SIG-M5 treated with dmso at 0.1 percent for 504 hours (cell line): Measurements from ENCODE around the gene VAMP2.
"Not testable (repeated sequence)": the region's sequence is repeated elsewhere in the genome, so short reads cannot be mapped to it uniquely, and the experiment has no call there.

ENCODE experiments used
- DNase-seq: peaks from one replicate; lab custom pipeline; 2025; ENCODE audit not compliant: unreplicated experiment; lab: John Stamatoyannopoulos, UW

VAMP2 gene

DNA sequence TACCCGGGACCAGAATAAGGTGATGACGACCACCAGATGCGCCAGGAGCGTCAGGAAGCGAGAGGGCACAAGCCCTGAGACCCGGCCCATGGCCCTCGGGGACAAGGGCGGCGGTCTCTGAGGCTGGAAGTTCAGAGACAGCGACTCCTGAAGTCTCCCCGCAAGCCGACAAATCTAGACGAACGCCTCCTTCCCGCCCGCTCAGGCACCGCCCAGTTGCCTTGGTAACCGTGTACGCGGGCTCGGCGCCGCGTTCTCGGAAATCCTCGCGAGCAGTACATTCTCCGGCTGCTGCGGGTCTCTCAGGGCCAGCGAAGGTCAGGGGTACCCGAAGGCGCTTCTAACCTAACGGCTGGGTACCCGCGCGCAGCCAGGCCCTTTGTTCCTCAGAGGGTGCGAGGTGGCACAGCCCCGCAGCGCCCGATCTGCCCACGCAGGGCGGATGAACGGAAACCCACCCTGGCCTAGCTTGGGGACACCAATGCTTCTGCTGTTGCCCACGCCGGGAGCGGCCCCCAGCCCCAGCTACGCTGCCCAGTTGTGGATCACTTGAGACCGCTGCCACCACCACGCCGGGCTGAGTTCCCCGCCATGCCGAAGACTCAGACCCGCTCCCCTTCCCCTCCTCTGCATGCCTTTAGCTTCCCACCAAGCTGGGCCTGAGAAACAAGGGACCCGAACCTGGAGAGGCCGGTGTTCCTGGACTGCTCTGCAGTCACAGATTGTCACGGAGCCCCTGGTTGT, 13.6 kb upstream of the VAMP2 start, which contains the start of gene TMEM107:
Gene TMEM107, minus strand, starts transcription at position 184 of the 744 bp plus-strand sequence. Its CDS starts 94 bp downstream, at position 90.
- DNase-seq: peak; percentile 88

DNA sequence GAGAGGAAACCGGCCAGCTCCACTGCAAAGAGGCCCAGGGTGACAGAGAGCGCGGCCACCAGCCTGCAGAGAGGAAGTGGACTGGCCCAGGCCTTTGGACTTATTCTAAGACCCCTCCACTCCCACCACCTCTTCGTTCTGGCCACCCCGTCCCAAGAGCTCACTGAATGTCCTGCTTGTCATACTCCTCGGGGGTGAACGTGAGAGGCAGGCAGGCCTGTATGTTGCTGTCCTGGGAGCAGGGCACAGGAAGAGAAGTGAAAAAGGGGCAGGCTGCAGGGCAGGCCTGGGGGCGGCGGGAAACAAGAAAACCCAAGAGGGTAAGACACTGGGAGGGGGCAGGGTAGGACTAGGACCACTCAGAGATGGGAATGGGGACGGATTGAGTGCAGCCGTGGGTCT, 13.0 kb upstream of the VAMP2 start:
- no peak for DNase-seq

DNA sequence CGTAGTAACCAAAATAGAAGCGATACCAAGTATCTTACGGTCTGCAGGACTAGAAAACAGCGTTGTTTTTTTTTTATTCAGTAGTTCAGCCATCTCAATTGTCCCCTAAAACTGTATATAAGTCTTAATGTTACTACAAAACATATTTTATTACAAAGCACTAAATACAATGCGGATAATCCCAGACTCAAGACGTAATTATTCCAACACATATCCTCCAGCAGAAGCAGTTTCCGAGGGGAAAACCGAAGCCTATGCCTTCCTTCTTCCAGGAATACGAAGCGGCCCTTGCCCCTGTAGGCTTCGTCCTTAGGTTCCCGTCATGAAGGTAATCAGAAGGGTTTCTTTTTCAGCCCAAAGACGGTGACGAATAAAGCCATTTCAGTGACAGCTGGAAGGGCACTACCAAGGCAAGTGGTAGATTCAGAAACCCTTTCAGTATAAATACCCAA, 11.1 kb upstream of the VAMP2 start:
- no peak for DNase-seq

DNA sequence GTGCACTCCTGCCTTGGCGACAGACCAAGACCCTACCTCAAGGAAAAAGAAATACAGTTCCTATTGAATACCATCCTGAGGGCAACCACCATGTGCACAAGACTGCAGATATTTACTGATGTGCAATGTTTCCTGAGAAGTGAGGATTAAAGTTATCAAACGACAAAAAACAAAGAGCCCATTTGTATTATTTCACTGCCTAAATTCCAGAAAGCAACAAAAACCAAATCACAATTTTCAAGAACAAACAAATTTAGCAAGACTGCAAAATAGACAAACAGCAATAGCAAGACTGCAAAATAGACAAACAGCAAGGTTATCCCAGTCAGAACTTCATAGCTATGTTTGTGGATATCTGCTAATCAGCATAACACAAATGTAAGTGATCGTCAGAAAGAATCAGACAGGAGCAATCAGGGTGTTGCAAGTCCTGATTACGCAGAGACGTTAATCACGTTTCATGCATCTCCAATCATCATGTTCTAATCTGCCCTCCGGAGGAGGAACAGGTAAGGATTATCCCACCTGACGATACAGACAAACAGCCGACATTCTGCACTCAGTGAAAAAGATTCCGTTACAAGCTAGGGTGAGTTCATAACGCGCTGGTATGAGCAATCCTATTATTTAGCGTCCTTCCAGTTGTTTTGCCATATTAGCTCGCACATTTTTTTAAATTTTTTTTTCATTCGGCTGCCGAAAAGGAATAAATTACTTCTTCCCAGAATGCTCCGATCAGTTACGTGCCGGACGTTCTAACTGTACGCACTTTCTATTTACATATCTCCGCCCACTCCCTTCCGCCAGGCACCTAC, 10.5 kb upstream of the VAMP2 start:
- DNase-seq: peak; percentile 96

GRCh38 chr17:8170186-8170585, 7.4 kb upstream of the VAMP2 start:
- not testable (repeated sequence) for DNase-seq

DNA sequence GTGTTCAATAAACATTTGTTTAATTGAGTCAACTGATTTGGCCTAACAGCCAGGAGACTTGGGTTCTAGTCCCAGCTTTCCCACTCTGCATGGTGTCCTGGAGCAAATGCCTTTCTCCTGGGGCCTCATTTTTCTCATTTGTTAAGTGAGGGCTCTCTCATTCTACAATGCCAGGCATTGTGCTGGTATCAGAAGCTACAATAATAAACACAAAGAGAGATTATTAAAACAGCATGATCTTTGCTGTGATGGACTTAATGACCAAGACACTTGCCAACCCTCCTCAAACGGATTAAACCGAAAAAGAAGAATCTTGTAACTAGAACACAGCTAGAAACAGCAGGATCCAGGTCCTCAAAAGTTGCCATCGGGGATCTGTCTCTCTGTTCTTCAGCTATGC, 4.8 kb upstream of the VAMP2 start:
- DNase-seq: no peak

DNA sequence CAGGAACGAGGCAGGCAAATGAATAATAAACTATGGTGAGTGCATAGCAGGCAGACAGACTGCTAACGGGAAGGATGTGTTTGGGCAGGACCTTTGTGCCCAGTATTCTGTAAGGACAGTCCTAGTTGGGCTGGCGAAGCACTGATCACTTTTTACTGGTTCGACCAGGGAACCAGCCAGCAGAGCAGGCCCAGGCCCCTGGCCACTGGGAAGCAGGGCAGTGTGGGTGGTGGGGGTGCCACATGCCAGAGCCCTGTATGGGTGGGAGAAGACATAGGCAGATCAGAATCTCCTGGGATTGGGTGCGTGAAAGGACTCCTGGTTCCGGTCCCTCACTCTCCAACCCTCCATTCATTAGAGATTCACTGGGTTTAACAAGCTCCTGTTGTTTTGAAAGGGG, 4.0 kb upstream of the VAMP2 start:
- DNase-seq: no peak

GRCh38 chr17:8164815-8165131, 2.0 kb upstream of the VAMP2 start:
- DNase-seq: no peak

- DNase-seq: peak; percentile 68
Observed at GRCh38 chr17:8163978-8164814, 1.4 kb upstream of the VAMP2 start.

GRCh38 chr17:8162997-8163977, 539 bp upstream of the VAMP2 start:
- no peak for DNase-seq

GRCh38 chr17:8161289-8162232, 1.2 kb downstream of the VAMP2 start:
- DNase-seq: no peak

- DNase-seq: no peak
Observed at GRCh38 chr17:8160741-8161221, 2.0 kb downstream of the VAMP2 start.

DNA sequence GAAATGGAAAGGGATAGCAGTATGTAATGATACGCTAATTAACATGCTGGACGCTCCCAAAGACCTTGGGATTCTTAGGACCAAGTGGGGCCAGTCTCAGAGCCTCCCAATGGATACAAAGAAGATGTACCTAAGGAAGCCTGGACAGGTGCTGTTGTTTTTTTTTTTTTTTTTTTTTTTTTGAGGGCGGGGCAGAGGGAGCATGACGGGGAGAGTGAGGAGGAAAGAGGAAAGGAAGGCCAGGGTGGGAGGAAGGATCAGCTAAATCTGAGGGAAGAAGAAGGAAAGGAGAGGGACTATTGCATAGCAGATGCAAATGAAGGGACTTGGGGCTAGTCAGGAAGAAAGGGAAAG, 2.5 kb downstream of the VAMP2 start:
- DNase-seq: no peak

GRCh38 chr17:8159459-8160223, 3.1 kb downstream of the VAMP2 start:
- no peak for DNase-seq

- no peak for DNase-seq
Observed at GRCh38 chr17:8159032-8159400, 3.7 kb downstream of the VAMP2 start.

DNA sequence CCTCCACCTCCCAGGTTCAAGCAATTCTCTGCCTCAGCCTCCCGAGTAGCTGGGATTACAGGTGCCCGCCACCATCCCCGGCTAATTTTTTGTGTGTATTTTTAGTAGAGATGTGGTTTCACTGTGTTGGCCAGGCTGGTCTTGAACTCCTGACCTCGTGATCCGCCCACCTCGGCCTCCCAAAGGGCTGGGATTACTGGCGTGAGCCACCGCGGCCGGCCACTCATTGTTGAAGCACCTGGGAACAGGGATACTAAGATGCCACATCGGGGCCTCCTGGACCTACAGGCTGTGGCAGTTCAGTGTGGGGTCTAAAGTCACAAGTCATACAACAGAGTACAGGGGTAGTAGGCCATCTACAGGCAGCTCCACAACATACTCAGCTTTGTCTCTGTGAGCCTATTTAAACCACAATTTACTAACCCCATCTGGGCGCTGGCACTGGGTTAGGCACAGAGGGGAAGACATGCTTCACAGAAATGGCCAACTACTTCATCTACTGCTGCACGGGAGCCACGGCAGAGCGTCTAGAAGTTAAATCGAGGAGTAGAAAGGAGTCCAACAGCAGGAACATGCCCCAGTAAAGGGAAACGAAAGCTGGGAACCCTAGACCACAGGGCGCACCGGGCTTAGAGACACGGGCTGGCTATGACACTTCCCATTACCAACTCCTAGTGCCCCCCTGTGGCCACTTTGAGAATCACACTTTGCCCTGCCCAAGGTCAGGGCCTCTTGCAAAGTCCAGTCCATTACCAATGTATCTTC, 4.3 kb downstream of the VAMP2 start:
- peak; percentile 91 for DNase-seq

GRCh38 chr17:8156246-8156992, 6.3 kb downstream of the VAMP2 start:
- DNase-seq: peak; percentile 99
